DMS53 treated with DMSO at 0.1 percent for 48 hours (cell line): ENCODE data around the gene SORCS2.

Experiments
- DNase-seq: peaks from one replicate; lab custom pipeline; 2025; ENCODE audit not compliant: unreplicated experiment; lab: John Stamatoyannopoulos, UW

Gene SORCS2

DNA sequence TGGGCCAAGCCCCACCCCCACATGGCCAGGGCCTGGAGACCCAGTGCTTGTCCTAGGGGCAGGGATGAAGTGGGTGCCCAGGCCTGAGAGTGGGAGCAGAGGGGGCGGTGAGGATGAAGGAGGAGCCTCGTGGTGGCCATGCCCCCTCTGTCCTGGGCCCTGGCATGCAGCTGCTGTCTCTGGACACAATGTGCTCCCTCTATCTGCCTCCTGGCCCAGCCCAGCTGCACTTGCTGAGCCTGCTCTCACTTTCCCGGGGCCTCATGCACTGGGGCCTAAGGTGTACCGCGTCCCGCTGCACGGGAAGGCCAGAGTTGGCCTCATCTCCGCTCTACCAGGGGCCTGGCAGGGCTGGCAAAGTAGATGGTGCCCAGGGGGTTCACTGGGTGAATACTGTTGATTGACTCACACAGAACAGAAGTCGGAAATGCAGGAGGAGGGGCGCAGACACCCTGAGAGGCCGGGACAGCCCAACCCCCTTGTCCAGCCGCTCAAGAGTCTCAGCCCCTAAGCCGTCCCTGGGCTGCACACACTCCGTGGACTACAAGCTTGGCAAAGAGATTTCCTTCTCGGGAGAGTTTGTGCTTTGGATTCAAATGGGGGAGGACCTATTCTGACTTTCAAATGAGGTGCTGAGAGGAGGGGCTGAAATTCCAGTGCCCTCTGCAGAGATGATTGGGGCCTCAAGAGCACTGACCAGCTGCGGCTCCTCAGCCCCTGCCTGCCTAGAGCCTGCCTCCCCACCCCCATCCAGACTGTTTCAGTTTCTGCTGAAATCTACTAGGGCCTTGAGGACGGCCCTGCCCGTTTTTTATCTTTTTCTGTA is 130.0 kb downstream of the SORCS2 start:
- DNase-seq = no peak

DNA sequence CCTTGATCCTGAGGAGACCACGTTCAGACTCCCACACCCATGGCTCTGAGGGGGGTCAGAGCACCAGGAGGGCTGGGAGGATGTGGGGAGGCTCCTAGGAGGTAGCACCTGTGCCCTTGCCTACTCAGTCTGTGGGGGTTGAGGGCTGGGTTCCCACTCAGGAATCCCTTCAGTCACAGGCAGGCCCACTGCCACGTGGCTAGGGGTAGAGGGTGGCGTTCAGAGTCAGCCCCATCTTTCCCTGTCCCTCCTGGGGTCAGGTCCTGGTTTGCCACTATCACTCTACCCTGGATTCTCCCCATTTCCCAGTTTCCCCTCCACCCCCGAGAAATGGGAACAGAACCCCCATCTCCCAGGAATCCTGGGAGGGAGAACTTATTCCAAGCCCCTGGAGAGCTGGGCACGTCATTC is 131.1 kb downstream of the SORCS2 start:
- no peak for DNase-seq

DNA sequence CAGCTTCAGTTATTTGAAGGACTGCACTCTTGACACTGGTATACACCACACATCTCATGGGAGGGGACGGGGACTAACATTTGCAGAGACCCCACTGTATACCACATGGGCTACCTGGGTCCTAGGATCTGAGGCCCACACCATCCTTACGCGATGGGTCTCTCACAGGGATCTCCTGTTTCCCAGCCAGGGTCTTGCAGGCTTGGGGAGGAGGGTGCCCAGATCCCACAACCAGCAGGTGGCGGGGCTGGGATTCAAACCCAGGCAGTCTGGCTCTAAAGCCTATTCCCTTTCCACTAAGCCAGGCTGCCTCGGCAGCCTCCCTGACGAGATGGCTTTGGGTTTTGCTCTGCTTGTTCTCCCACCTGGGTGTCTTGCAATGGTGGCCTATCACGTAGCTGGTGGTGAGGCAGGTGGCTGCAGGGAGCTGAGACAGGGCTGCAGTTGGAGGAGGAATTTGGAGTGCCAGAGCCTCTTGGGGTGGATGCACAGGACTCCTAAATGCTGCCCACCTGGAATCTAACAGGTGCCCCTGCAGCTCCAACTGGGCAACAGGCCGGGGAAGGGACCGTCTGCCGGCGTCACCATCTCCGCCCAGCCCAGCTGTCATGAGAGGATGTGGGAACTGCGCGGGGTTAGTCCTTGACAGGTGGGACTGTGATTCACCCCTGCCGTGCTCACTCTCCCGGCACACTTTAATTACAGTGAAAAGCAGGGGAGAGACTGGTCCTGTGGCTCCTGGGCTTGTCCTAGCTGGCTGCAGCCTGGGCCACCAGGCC is 131.7 kb downstream of the SORCS2 start:
- peak; percentile 62 for DNase-seq

DNA sequence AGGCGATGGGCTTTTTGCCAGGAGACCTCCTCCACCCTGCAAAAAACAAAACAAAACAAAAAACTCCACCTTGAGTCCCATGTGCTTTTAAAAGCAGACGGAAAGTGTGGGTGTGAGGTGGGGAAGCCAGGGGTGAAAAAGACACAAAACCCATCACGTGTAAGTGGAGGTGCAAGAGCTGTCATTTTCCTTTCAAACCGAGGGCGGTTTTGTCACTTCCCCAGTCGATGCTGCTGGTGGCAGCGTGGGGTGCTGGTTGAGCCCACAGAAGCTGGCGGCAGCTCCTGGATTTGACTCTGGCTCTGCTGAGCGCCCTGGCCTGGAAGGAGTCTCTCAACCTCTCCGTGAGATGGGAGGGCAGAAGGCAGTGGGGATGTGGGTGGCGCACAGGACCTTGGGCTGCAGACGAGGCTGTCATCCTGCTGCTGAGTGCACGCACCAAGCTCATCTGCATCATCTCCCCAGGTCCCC is 132.3 kb downstream of the SORCS2 start:
- no peak for DNase-seq

DNA sequence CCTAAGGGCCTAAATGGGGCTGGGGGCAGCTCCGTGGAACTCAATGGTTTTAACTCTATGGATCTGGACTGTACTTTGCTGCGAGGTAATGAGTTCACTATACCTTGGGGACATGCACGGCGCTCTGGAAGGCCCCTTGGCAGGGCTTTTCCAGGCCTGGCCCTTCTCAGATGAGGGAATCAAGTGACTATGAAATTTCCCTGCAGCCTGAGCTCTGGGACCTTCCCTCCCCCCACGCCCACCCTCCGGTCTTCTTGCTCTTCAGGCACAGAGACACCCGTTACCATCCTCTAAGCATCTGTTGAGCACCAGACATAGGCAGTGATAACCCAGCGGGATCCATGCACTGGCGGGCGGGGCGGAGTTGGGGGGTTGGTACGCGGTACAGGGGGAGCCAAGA is 133.2 kb downstream of the SORCS2 start:
- no peak for DNase-seq

DNA sequence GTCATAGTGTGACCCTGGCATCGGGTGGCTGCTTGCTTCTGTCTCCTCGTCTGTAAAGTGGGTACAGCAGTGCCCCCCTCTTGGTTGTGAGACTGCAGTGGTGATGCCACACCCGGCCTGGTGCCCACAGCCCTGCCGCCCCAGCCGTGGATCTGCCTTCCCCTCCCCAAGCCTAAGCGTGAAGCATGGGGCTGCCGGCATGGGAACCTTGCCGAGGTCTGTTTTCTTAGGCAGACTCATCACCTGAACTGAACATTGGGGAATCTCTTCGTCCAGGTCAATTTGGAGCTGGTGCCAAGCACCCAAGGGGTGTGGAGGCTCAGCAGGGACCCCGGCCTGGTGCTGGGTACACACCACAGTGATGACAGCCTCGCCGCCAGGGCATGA is 134.0 kb downstream of the SORCS2 start:
- DNase-seq = no peak

DNA sequence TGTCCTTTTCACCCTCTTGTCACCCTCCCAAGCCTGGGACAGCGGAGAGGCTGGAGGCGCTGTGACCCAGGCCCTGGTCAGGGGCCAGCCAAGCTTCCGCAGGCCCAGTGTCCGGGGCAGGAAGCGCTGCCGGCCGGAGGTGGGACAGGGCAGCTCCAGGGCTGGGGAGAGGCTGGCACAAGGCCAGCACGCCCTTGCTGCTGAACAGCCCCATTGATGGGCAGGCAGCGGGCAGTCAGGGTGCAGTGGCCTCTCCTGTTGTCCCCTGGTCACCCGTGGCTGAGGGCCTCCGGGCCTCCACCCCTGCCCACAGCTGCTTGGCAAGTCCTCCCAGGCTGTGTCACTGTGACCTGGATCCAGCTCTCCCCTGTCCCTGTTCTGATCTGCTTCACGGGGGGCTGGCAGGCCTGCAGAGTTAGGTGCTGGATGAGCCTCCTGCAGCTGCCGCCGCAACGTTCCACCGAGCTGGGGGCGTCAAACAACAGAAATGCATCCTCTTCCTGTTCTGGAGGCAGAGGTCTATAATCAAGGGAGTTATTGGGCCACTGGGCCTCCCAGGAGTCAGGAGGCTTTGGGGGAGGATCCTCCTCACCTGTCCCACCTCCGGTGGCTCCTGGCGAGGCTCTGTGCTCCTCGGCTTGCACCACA is 134.5 kb downstream of the SORCS2 start:
- DNase-seq = no peak

DNA sequence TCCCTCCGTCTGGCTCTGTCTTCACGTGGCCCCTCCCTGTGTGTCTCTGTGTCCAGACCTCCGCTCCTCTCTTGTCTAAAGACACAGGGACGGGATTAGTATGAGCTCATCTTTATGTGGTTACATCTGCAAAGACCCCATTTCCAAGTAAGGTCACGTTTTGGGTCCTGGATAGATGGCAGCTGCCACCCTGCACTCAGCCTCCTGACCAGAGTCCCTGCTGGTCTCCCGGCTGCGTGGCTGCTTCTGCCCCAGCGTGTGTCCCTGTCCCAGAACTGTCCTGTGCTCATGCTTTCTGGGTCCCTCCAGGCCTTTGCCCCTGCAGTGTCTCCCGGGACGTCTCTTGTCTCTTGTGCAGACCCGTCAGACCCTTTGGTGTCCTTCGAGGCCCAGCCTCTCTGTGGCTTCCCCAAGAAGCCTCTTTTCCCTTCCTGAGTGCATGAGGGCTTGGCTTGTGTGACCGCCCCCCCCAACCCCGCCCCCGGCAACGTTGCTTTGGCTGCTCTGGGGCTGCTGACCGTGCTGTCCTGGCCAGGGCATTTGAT is 135.1 kb downstream of the SORCS2 start:
- no peak for DNase-seq

DNA sequence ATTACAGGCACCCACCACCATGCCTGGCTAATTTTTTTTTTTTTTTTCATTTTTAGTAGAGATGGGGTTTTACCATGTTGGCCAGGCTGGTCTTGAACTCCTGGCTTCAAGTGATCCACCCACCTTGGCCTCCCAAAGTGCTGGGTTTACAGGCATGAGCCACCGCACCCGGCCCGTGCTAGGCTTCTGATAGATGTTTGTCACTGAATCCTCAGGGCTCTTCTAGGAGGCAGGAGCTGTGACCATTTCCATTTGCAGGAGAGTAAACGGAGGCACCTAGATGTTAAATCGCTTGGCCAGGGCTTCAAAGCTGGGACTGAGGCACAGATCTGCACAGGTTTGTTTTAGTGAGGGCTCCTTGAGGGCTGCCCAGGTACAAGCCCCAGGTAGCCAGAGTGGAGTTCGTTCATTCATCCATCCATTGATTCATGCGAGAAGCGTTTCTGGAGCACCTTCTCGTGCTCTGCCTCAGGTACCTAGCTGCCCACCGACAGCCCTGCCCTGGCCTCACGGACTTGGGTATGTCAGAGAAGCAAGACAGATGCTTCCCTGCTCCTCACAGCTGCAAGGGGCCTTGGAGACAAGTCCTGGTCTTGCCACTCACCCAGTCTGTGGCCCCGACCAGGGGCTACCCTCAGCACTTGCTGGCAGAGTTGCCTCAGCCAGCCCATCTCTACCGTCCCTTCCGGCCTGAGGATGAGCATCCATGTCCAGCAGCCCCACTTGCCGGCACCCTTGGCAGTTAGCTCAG is 136.0 kb downstream of the SORCS2 start:
- DNase-seq = no peak

DNA sequence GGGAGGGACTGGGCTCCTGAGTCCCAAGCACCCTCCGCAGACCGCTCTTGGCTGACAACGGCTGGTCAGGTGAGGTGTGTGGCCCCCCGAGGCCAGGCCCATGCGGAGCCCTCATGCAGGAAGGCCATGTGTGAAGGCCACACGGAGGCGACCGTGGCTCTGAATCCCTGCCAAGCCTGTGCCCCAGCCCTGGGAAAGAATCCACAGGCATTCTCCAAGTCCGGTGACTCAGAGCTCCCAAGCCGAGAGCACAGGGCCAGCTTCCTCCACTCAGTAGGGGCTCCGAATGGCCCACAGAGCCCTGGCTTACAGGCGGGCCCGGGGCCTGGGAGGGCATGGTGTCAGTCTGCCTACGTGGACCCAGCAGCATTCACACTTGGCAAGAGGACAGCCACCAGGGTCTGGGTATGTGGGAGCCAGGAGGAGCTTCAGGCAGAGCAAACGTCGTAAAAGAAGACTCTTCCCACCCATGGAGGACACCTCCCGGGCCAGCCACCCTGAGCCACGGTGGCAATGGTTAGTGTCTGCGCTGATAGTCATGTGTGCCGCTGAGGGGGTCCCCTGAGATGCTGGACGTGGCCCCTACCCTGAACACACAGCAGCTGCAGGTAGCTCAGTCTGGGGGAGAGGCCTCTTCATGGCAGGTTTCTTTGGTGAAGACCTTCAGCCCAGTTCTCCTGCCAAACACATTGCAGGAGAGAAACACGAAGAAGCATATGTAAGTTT is 136.7 kb downstream of the SORCS2 start:
- no peak for DNase-seq

DNA sequence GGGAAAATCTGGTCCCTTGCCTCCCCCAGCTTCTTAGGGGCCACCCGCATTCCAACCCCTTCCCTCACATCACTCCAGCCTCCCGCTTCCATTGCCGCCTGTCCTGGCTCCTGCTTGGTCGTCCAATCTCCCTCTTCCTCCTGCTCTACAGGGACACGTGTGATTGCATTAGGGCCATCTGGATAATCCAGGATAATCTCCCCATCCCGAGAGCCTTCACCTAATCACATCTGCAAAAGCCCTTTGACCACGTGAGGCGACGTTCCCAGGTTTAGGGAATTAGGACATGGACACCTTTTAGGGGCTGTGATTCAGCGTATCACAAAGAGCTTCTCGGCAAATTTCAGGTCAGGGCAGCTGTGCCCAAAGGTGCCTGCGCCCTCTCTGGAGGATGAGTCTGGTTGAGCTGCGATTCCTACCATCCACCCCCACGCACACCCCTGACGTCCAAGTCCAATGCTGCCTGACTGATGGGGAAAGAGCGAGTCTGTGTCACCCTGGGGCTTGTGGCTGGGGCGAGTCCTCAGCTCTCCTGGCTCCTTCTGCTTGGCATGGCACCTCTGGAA is 137.8 kb downstream of the SORCS2 start:
- DNase-seq = no peak

DNA sequence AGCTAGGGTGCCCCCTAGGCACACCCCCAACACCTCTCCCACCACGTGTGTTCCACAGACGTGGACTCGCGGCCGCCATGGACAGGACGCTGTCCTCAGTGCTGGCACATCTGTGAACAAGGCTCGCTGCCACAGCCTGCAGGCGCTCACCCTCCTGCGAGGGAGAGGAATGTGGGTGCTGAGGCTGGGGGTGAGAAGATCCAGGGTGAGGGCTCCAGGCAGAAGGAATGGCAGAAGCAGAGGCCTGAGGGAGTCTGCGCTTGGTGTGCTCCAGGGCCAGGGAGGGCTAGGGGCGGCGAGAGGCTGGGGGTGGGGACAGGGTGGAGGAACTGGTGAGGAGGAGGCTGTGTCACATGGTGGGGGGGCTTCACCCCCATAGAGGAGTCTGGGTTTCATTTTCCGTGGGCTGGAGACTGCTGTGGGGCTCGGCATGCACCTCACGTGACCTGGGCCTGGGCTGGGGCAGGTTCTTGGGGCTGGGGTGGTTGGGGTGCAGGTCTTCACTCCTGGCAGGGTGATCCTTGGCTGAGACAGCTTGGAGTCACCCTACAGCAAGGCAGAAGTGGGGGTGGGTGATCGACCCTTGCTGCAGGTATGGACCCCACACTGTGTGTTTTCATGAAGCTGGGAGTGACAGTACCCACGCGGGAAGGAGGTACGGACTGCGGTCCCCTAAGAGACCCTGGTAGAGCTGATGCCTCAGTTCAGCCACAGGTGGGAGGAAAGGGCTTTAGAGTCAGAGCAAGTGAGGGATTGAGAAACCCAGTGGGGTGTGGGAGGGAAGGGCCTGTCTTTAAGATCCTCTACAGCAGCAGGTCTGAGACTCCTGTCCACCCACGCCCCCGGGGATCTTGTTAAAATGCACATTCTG is 138.7 kb downstream of the SORCS2 start:
- DNase-seq = no peak

DNA sequence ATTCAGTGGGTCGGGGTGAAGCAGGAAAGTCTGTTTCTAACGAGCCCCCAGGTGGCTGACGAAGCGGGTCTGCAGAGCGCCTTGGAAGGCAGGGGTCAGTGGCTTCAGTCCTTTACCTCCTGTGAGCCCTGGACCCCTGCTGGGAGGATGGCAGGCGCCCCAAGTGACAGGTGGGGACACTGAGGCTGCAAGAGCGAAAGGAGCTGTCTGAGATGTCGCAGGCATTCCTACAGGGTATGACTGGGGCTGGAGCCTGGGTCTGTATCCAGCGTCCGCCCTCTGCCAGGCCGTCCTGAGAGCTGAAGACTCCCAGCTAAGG is 139.3 kb downstream of the SORCS2 start:
- no peak for DNase-seq

DNA sequence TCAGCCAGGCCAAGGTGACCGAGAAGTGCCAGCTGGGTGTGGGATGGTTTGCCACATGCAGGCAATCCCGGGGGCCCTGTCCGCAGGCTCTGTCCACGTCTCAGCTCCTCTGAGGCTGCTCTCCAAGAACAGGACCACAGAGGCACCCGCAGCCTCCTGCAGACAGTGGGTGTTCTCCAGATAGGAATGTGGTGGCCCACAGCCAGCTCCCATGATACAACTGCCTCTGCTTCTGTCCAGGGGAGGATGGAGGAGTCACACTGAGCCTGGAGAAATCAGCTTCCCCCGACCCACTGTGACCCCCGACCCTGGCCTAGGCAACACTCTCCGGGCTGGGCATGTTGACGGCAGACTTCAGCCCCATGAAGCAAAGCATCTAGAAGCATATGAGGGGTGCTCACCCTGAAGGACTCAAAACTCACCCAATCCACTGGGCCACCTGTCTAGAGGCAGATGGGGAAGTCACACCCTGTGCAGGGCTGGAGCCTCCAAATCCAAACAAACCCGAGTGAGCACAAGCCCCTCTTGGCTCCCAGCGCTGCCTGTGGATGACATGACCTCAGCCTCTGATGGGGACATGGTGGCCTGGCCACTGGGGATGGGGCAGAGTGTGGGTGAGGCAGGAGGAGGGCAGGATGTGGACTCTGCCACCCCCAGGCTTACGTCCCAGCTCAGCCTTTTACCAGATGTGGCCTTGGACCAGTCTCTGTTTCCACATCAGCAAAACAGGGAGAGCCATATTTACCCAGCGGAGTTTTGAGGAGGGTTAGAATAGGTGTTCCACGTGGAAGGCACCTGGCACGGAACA is 140.1 kb downstream of the SORCS2 start:
- no peak for DNase-seq

DNA sequence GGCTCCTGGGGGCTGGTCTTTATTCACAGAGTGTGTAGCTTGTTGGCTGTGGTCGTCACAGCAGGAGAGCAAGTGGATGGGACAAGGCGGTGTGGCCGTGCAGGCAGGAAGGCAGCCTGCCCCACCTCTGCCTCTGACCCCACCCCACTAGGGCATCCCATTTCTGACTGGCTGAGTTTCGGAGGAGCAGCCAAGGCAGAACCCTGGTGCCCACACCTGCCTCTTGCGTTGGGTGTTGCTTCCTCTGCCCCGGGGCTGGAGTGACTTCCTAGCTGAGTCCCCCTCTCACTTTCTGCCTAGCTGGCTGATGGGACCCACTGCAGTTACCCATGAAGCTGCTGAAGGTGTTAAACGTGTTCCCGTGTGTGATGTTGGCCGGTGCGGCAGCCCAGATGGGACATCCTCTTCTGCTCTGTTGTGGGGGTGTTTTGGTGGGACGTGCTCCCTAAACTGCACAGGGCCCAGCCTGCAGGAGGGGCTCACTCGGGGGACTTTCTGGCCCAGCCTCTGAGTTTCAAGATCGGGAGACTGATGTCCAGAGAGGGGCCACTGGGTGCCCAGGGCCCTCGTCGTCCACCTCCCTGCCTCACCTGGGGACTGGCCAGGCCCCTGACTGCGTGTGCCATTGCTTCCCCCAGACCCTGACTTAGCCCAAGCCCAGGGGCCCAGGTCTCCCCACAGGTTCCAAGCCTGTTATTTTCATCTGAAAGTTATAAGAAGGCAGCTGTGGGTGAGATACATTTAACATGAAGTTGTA is 140.9 kb downstream of the SORCS2 start:
- DNase-seq = no peak

DNA sequence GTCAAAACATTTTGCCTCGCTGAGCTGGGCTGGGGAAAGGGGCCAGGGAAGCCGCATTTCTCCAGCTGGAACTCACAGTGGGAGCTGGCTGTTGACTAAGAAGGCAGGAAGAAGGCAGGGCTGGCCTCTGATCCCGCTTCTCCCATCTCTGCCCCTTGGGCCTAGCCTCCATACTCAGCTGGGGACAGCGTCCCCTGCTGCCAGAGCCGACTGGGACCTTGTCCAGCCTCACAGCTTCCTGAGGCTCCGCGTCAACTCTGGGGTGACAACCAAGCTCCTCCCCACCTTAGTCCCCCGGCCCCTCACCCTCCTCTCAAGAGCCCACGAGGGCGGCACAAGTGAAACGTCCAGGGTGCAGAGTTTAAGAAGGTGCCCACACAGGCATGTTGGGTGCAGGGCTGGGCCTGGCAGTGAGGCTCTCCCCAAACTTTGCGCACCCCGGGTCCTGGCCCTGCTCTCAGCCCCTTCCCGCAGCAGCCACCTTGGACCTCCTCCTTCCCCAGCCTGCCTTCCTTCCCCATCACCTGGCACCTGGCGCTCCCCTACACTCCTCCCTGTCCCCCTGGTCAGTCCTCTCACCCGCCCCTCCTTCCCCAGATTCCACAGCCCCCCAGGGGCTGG is 141.6 kb downstream of the SORCS2 start:
- no peak for DNase-seq
